ENCODE data around the gene TMEM72.

Gene TMEM72

GRCh38 chr10:44886966-44887365, 24.2 kb upstream of the TMEM72 start:
- DNase-seq (ENCODE audit: low read depth, low spot score), result no peak
- H3K4me3 ChIP-seq (ENCODE audit: low read length), result no peak overlapping the region

- H3K4me3 ChIP-seq (ENCODE audit: low read length), result no peak overlapping the region
- no peak for DNase-seq (ENCODE audit: low read depth, low spot score)
Observed at GRCh38 chr10:44888886-44889285, 22.3 kb upstream of the TMEM72 start.

- no peak for DNase-seq (ENCODE audit: low read depth, low spot score)
- no peak overlapping the region for H3K4me3 ChIP-seq (ENCODE audit: low read length)
Observed at GRCh38 chr10:44889834-44890233, 21.3 kb upstream of the TMEM72 start.

GRCh38 chr10:44890696-44891563, 20.2 kb upstream of the TMEM72 start:
- no peak for DNase-seq (ENCODE audit: low read depth, low spot score)
- no peak overlapping the region for H3K4me3 ChIP-seq (ENCODE audit: low read length)

- DNase-seq (ENCODE audit: low read depth, low spot score), result no peak
- no peak overlapping the region for H3K4me3 ChIP-seq (ENCODE audit: low read length)
Observed at GRCh38 chr10:44891721-44892120, 19.4 kb upstream of the TMEM72 start.

- DNase-seq (ENCODE audit: low read depth, low spot score), result no peak
Observed at GRCh38 chr10:44893604-44894468, 17.3 kb upstream of the TMEM72 start.

GRCh38 chr10:44894691-44895090, 16.4 kb upstream of the TMEM72 start:
- DNase-seq (ENCODE audit: low read depth, low spot score), result no peak
- H3K4me3 ChIP-seq (ENCODE audit: low read length), result no peak overlapping the region

More at GRCh38 chr10:44893604-44894468, 17.3 kb upstream of the TMEM72 start:
- no peak overlapping the region for H3K4me3 ChIP-seq (ENCODE audit: low read length)

GRCh38 chr10:44895280-44895679, 15.9 kb upstream of the TMEM72 start:
- no peak overlapping the region for H3K4me3 ChIP-seq (ENCODE audit: low read length)
- DNase-seq (ENCODE audit: low read depth, low spot score), result no peak

- no peak for DNase-seq (ENCODE audit: low read depth, low spot score)
Observed at GRCh38 chr10:44897049-44897448, 14.1 kb upstream of the TMEM72 start.

GRCh38 chr10:44898665-44899064, 12.5 kb upstream of the TMEM72 start:
- no peak for DNase-seq (ENCODE audit: low read depth, low spot score)
- no peak overlapping the region for H3K4me3 ChIP-seq (ENCODE audit: low read length)

More at GRCh38 chr10:44897049-44897448, 14.1 kb upstream of the TMEM72 start:
- no peak overlapping the region for H3K4me3 ChIP-seq (ENCODE audit: low read length)

GRCh38 chr10:44899450-44900080, 11.6 kb upstream of the TMEM72 start:
- DNase-seq (ENCODE audit: low read depth, low spot score), result no peak
- H3K4me3 ChIP-seq (ENCODE audit: low read length), result no peak overlapping the region

- no peak for DNase-seq (ENCODE audit: low read depth, low spot score)
- H3K4me3 ChIP-seq (ENCODE audit: low read length), result no peak overlapping the region
Observed at GRCh38 chr10:44902941-44903545, 8.1 kb upstream of the TMEM72 start.

- H3K4me3 ChIP-seq (ENCODE audit: low read length), result no peak overlapping the region
- no peak for DNase-seq (ENCODE audit: low read depth, low spot score)
Observed at GRCh38 chr10:44906486-44906885, 4.7 kb upstream of the TMEM72 start.

- no peak for DNase-seq (ENCODE audit: low read depth, low spot score)
- H3K4me3 ChIP-seq (ENCODE audit: low read length), result no peak overlapping the region
Observed at GRCh38 chr10:44907556-44907955, 3.6 kb upstream of the TMEM72 start.

GRCh38 chr10:44908066-44908749, 2.9 kb upstream of the TMEM72 start:
- H3K4me3 ChIP-seq (ENCODE audit: low read length), result no peak overlapping the region
- DNase-seq (ENCODE audit: low read depth, low spot score), result no peak

- H3K4me3 ChIP-seq (ENCODE audit: low read length), result no peak overlapping the region
- DNase-seq (ENCODE audit: low read depth, low spot score), result no peak
Observed at GRCh38 chr10:44908936-44909630, 2.1 kb upstream of the TMEM72 start.

GRCh38 chr10:44909910-44910309, 1.2 kb upstream of the TMEM72 start:
- no peak for DNase-seq (ENCODE audit: low read depth, low spot score)
- no peak overlapping the region for H3K4me3 ChIP-seq (ENCODE audit: low read length)

- no peak for DNase-seq (ENCODE audit: low read depth, low spot score)
Observed at GRCh38 chr10:44910602-44911001, 535 bp upstream of the TMEM72 start.

More at GRCh38 chr10:44910602-44911001, 535 bp upstream of the TMEM72 start:
- no peak overlapping the region for H3K4me3 ChIP-seq (ENCODE audit: low read length)
